IPS-18a (cell line): ENCODE results near the gene UBC.
A peak's percentile ranks its signal among the peaks of the same experiment; 100 is the strongest.
"Not testable (repeated sequence)": the region's sequence is repeated elsewhere in the genome, so short reads cannot be mapped to it uniquely, and the experiment has no call there.

Experiments
- H3K27ac ChIP-seq: one replicate; pipeline ENCODE4 v1.5.1; 2013; ENCODE audit warnings: low read length
- H3K27me3 ChIP-seq: one replicate; pipeline ENCODE4 v1.6.1; 2013; ENCODE audit warnings: mild to moderate bottlenecking, low read length; ENCODE audit not compliant: control insufficient read depth, insufficient read depth
- H3K36me3 ChIP-seq: one replicate; pipeline ENCODE4 v1.6.1; 2013; ENCODE audit warnings: low read depth, low read length; ENCODE audit not compliant: control insufficient read depth
- H3K4me1 ChIP-seq: one replicate; pipeline ENCODE4 v1.6.1; 2013; ENCODE audit warnings: low read depth, low read length; ENCODE audit not compliant: control insufficient read depth
- H3K4me3 ChIP-seq: one replicate; pipeline ENCODE4 v1.5.1; 2013; ENCODE audit warnings: low read length
- H3K9ac ChIP-seq: one replicate; pipeline ENCODE4 v1.6.1; 2013; ENCODE audit warnings: mild to moderate bottlenecking, low read length, moderate library complexity
- H3K9me3 ChIP-seq: one replicate; pipeline ENCODE4 v1.6.1; 2013; ENCODE audit warnings: low read depth, low read length; ENCODE audit not compliant: control insufficient read depth

Gene UBC

GRCh38 chr12:124947561-124948398 is 33.3 kb upstream of the UBC start:
- no peaks in the 10 kb centered on the region for H3K4me1 ChIP-seq

GRCh38 chr12:124947013-124947412 is 32.6 kb upstream of the UBC start:
- Histone ChIP-seq H3K4me1 (no peaks in the 10 kb centered on the region), H3K27me3 (no peaks in the 10 kb centered on the region), H3K9me3 (no peaks in the 10 kb centered on the region), H3K27ac (no peak overlapping the region), H3K36me3 (peaks cover 27% of the 10 kb centered on the region), H3K9ac (no peak overlapping the region), H3K4me3 (no peak overlapping the region)

More at GRCh38 chr12:124947561-124948398, 33.3 kb upstream of the UBC start:
- no peak overlapping the region for H3K27ac ChIP-seq
- no peaks in the 10 kb centered on the region for H3K27me3 ChIP-seq
- no peak overlapping the region for H3K9ac ChIP-seq
- H3K4me3 ChIP-seq = no peak overlapping the region
- peaks cover 28% of the 10 kb centered on the region for H3K36me3 ChIP-seq
- no peaks in the 10 kb centered on the region for H3K9me3 ChIP-seq

GRCh38 chr12:124946447-124946793 is 32.0 kb upstream of the UBC start:
- Histone ChIP-seq H3K9me3 (no peaks in the 10 kb centered on the region), H3K4me1 (no peaks in the 10 kb centered on the region), H3K27ac (no peak overlapping the region), H3K36me3 (peaks cover 26% of the 10 kb centered on the region), H3K27me3 (no peaks in the 10 kb centered on the region), H3K4me3 (no peak overlapping the region), H3K9ac (no peak overlapping the region)

DNA sequence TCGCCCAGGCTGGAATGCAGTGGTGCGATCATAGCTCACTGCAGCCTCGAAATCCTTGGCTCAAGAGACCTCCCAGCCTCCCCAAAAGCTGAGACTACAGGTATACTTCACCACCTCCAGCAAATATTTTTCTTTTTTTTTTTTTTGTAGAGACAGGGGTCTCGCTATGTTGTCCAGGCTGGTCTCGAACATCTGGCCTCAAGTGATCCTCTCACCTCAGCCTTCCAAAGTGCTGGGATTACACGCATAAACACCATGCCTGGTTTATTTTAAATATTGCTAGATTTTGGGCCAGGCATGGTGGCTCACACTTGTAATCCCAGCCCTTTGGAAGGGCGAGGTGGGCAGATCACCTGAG is 26.7 kb upstream of the UBC start:
- Histone ChIP-seq H3K4me3 (peak overlapping the region; percentile 91), H3K9ac (no peak overlapping the region), H3K36me3 (peaks cover 2% of the 10 kb centered on the region), H3K27ac (no peak overlapping the region), H3K9me3 (no peaks in the 10 kb centered on the region), H3K27me3 (no peaks in the 10 kb centered on the region), H3K4me1 (peaks cover 9% of the 10 kb centered on the region)

DNA sequence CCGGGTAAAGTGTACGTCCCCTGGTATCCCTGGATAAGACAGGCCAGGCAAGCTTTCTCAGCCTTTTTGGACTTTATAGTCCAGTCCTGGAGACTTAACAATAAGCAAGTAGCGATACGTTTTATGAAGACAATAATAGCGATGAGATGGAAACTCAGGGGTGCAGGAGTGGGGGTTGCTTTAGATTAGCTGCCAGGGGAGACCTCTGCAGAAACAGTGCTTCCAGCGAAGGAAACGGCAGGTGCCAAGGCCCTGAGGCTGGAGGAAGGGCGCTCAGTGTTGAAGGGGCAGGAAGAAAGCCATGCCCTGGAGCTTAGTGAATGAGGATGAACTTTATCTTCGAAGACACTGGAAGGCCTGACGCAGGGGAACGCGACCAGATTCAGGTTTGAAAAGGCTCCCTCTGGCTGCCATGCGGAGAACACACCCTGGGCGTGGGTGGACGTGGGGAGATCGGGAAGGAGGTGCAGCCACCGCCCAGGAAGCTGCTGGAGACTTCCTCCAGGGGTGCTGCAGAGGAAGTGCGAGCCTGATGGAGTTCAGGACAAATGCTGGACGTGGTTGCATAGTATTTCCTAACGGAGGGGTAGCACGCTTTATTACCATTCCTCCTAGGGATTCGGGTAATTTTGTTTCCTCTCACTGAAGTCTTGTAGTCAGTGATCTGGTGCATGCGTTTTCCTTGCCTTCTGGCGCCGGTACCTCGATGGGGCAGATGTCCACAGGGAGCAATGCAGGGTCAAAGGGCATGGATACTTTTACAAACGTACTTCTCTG is 26.1 kb upstream of the UBC start:
- Histone ChIP-seq H3K9ac (peak overlapping the region; percentile 49), H3K4me3 (peak overlapping the region; percentile 91), H3K9me3 (no peaks in the 10 kb centered on the region), H3K27me3 (no peaks in the 10 kb centered on the region), H3K4me1 (peaks cover 9% of the 10 kb centered on the region), H3K27ac (peak overlapping the region; percentile 74), H3K36me3 (no peaks in the 10 kb centered on the region)

DNA sequence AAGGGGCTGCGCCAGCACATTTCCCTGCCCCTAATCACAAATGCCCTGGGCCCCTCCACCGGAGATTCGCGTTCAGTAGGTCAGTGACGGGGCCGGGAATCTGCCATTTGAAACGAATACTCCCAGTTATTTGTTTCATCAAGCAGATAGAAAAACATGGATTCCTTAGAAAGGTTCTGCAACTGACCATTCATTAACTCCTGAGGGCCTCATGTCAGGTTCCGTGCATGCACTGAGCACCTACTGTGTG is 25.6 kb upstream of the UBC start:
- peak overlapping the region; percentile 74 for H3K27ac ChIP-seq
- no peaks in the 10 kb centered on the region for H3K36me3 ChIP-seq
- no peaks in the 10 kb centered on the region for H3K9me3 ChIP-seq
- H3K4me1 ChIP-seq = peaks cover 9% of the 10 kb centered on the region
- peak overlapping the region; percentile 91 for H3K4me3 ChIP-seq
- H3K27me3 ChIP-seq = no peaks in the 10 kb centered on the region
- peak overlapping the region; percentile 49 for H3K9ac ChIP-seq

- Histone ChIP-seq H3K36me3 (no peaks in the 10 kb centered on the region), H3K27ac (peak overlapping the region; percentile 33), H3K4me1 (peaks cover 9% of the 10 kb centered on the region), H3K4me3 (peak overlapping the region; percentile 91), H3K9me3 (no peaks in the 10 kb centered on the region), H3K9ac (peak overlapping the region; percentile 73), H3K27me3 (no peaks in the 10 kb centered on the region)
Measured at GRCh38 chr12:124939421-124940142, 25.1 kb upstream of the UBC start.

DNA sequence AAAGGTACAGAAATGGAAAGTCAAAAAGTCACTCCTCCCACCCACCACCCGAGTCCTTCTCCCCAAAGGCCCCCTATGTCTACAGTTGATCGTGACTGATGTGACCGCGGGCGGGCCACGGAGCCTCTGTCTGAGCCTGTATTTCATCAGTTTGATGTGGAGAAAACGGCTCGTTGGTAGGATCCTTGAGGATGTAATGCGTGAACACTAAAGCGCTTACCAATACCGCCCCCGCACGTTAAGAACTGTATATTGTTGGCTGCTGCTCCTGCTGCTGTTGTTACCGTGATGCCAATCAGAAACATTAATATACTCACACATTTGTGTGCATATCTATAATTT is 24.6 kb upstream of the UBC start:
- Histone ChIP-seq H3K9me3 (no peaks in the 10 kb centered on the region), H3K27me3 (no peaks in the 10 kb centered on the region), H3K9ac (peak overlapping the region; percentile 73), H3K27ac (peak overlapping the region; percentile 33), H3K4me3 (peak overlapping the region; percentile 91), H3K4me1 (peaks cover 9% of the 10 kb centered on the region), H3K36me3 (no peaks in the 10 kb centered on the region)

DNA sequence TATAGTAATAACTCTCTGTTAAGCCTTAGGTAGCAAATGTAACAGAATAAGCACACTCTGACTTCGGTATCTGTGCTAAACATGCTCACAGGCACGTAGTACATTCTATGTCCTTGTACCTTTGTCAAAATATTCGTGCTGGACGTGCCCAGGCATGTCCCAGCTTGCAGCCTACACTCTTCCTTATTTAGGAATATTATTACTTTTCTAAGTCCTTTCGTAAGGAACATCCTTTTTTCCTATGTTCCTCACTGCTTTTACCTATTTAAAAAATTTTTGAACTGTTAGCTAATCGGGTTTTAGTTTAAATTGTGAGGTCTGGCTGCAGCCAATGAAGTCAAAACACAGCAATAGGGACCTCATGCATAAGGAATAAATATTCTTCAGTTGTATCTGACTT is 24.1 kb upstream of the UBC start:
- peak overlapping the region; percentile 33 for H3K27ac ChIP-seq

DNA sequence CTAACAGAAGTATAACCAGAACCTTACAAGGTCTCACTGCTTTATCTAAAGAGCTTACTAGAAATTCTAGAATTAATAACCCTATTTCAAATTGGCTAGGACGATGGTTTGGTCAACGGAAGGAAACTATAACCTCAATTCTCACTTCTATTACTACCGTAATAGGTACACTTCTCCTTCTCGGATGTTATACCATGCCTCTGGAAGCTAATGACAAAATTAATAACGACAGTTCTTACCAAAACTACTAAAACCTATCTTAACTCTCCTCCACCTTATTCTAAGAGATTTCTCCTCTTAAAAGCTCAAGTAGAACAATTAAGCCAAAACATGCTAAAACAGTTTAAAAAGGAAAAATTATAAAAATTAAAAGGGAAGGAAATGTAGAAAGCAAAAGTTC is 23.7 kb upstream of the UBC start:
- Histone ChIP-seq H3K27ac (no peak overlapping the region), H3K9ac (peak overlapping the region; percentile 8), H3K27me3 (no peaks in the 10 kb centered on the region), H3K9me3 (no peaks in the 10 kb centered on the region), H3K4me3 (no peak overlapping the region), H3K36me3 (no peaks in the 10 kb centered on the region), H3K4me1 (peaks cover 9% of the 10 kb centered on the region)

More for the DNA sequence above, 24.1 kb upstream of the UBC start:
- no peaks in the 10 kb centered on the region for H3K9me3 ChIP-seq
- H3K27me3 ChIP-seq = no peaks in the 10 kb centered on the region
- H3K4me3 ChIP-seq = peak overlapping the region; percentile 91
- H3K36me3 ChIP-seq = no peaks in the 10 kb centered on the region
- peak overlapping the region; percentile 73 for H3K9ac ChIP-seq
- peaks cover 9% of the 10 kb centered on the region for H3K4me1 ChIP-seq

DNA sequence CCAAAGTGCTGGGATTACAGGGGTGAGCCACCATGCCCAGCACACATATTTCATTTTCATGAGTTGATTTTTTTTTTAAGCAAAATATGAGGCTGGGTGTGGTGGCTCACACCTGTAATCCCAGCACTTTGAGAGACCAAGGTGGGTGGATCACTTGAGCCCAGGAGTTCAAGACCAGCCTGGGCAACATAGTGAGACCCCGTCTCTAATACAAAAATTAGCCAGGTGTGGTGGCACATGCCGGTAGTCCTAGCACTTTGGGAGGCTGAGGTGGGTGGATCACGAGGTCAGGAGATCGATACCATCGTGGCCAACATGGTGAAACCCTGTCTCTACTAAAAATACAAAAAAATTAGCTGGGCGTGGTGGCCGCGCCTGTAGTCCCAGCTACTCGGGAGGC is 17.1 kb upstream of the UBC start:
- not testable (repeated sequence) for H3K9ac ChIP-seq, H3K9me3 ChIP-seq, H3K27me3 ChIP-seq, H3K4me3 ChIP-seq, H3K27ac ChIP-seq, H3K36me3 ChIP-seq, H3K4me1 ChIP-seq
